ENCODE data around the gene TMEM91. TPM values are rescaled to one million over a fixed set of nuclear protein-coding genes. Genes with fewer than 3 reads are reported as not detected.
A peak's percentile ranks its signal among the peaks of the same experiment; 100 is the strongest.

Gene TMEM91
- total and polyA plus RNA-seq, 9 of the 15 experiments (the other 6 are each of a cell fraction or from before 2014, with no cell fraction given) = 1.2 to 5.2 (median 2.7) TPM

- no peak for TF ChIP-seq MYBL2 (IDR thresholded peaks at IDR 0.05; ENCODE audit: low read depth)
- TF ChIP-seq MYBL2 (CRISPR knock-in tag; IDR thresholded peaks at IDR 0.05; ENCODE audit: borderline replicate concordance) = no peak
- no peak for TF ChIP-seq YY1 (IDR thresholded peaks at IDR 0.05; ENCODE audit: borderline replicate concordance in 1 of 3, control insufficient read depth in 1 of 3, extremely low read depth in 1 of 3, insufficient read depth in 3 of 3, insufficient read length in 1 of 3, insufficient replicate concordance in 2 of 3, low read depth in 1 of 3, low read length in 2 of 3)
- no peak for TF ChIP-seq BRF1 (IDR thresholded peaks at IDR 0.05; ENCODE audit: borderline replicate concordance, extremely low read depth, insufficient read length)
- TF ChIP-seq, protein P1, sequence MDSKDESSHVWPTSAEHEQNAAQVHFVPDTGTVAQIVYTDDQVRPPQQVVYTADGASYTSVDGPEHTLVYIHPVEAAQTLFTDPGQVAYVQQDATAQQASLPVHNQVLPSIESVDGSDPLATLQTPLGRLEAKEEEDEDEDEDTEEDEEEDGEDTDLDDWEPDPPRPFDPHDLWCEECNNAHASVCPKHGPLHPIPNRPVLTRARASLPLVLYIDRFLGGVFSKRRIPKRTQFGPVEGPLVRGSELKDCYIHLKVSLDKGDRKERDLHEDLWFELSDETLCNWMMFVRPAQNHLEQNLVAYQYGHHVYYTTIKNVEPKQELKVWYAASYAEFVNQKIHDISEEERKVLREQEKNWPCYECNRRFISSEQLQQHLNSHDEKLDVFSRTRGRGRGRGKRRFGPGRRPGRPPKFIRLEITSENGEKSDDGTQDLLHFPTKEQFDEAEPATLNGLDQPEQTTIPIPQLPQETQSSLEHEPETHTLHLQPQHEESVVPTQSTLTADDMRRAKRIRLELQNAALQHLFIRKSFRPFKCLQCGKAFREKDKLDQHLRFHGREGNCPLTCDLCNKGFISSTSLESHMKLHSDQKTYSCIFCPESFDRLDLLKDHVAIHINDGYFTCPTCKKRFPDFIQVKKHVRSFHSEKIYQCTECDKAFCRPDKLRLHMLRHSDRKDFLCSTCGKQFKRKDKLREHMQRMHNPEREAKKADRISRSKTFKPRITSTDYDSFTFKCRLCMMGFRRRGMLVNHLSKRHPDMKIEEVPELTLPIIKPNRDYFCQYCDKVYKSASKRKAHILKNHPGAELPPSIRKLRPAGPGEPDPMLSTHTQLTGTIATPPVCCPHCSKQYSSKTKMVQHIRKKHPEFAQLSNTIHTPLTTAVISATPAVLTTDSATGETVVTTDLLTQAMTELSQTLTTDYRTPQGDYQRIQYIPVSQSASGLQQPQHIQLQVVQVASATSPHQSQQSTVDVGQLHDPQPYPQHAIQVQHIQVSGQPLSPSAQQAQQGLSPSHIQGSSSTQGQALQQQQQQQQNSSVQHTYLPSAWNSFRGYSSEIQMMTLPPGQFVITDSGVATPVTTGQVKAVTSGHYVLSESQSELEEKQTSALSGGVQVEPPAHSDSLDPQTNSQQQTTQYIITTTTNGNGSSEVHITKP (IDR thresholded peaks at IDR 0.05; ENCODE audit: partially characterized antibody) = no peak
- TF ChIP-seq, protein P2, sequence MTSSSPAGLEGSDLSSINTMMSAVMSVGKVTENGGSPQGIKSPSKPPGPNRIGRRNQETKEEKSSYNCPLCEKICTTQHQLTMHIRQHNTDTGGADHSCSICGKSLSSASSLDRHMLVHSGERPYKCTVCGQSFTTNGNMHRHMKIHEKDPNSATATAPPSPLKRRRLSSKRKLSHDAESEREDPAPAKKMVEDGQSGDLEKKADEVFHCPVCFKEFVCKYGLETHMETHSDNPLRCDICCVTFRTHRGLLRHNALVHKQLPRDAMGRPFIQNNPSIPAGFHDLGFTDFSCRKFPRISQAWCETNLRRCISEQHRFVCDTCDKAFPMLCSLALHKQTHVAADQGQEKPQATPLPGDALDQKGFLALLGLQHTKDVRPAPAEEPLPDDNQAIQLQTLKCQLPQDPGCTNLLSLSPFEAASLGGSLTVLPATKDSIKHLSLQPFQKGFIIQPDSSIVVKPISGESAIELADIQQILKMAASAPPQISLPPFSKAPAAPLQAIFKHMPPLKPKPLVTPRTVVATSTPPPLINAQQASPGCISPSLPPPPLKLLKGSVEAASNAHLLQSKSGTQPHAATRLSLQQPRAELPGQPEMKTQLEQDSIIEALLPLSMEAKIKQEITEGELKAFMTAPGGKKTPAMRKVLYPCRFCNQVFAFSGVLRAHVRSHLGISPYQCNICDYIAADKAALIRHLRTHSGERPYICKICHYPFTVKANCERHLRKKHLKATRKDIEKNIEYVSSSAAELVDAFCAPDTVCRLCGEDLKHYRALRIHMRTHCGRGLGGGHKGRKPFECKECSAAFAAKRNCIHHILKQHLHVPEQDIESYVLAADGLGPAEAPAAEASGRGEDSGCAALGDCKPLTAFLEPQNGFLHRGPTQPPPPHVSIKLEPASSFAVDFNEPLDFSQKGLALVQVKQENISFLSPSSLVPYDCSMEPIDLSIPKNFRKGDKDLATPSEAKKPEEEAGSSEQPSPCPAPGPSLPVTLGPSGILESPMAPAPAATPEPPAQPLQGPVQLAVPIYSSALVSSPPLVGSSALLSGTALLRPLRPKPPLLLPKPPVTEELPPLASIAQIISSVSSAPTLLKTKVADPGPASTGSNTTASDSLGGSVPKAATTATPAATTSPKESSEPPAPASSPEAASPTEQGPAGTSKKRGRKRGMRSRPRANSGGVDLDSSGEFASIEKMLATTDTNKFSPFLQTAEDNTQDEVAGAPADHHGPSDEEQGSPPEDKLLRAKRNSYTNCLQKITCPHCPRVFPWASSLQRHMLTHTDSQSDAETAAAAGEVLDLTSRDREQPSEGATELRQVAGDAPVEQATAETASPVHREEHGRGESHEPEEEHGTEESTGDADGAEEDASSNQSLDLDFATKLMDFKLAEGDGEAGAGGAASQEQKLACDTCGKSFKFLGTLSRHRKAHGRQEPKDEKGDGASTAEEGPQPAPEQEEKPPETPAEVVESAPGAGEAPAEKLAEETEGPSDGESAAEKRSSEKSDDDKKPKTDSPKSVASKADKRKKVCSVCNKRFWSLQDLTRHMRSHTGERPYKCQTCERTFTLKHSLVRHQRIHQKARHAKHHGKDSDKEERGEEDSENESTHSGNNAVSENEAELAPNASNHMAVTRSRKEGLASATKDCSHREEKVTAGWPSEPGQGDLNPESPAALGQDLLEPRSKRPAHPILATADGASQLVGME (CRISPR knock-in tag; IDR thresholded peaks at IDR 0.05) = no peak
- TF ChIP-seq NR1H2 (CRISPR knock-in tag; IDR thresholded peaks at IDR 0.05) = no peak
- TF ChIP-seq NFE2 (IDR thresholded peaks at IDR 0.05; ENCODE audit: low read depth) = peak; percentile 55
- TF ChIP-seq MCM3 (IDR thresholded peaks at IDR 0.05) = no peak
- TF ChIP-seq MTF1 (CRISPR knock-in tag; IDR thresholded peaks at IDR 0.05; ENCODE audit: borderline replicate concordance) = no peak
- TF ChIP-seq PRMT5 (CRISPR knock-in tag; IDR thresholded peaks at IDR 0.05) = no peak
- TF ChIP-seq SOX6 (IDR thresholded peaks at IDR 0.05) = no peak
- no peak for TF ChIP-seq ZNF668 (CRISPR knock-in tag; IDR thresholded peaks at IDR 0.05)
- TF ChIP-seq ZNF785 (CRISPR knock-in tag; IDR thresholded peaks at IDR 0.05) = no peak
- no peak for TF ChIP-seq FOXP1 (CRISPR knock-in tag; IDR thresholded peaks at IDR 0.05)
These were observed 48.0 kb upstream of the TMEM91 start (continued) for GRCh38 chr19:41328157-41328841.

Data from K562 (cell line).